Mucosa of stomach (tissue), 1 donor: ENCODE measurements around the gene TCAP.
A peak's percentile ranks its signal among the peaks of the same experiment; 100 is the strongest.

Experiments
- H3K27me3 ChIP-seq: one replicate; pipeline ENCODE4 v1.7.0; 2013; ENCODE audit warnings: mild to moderate bottlenecking, low read length; ENCODE audit not compliant: control insufficient read depth, insufficient read depth
- H3K36me3 ChIP-seq: one replicate; pipeline ENCODE4 v1.7.0; 2013; ENCODE audit warnings: low read length; ENCODE audit not compliant: control insufficient read depth, insufficient read depth
- H3K4me1 ChIP-seq: one replicate; pipeline ENCODE4 v1.7.0; 2013; ENCODE audit warnings: mild to moderate bottlenecking, low read length; ENCODE audit not compliant: control insufficient read depth, insufficient read depth
- H3K4me3 ChIP-seq: one replicate; pipeline ENCODE4 v1.7.0; 2013; ENCODE audit warnings: low read length
- H3K9ac ChIP-seq: one replicate; pipeline ENCODE4 v1.7.0; 2013; ENCODE audit warnings: mild to moderate bottlenecking, low read length, moderate library complexity
- H3K9me3 ChIP-seq: one replicate; pipeline ENCODE4 v1.7.0; 2013; ENCODE audit warnings: mild to moderate bottlenecking, low read length, moderate library complexity; ENCODE audit not compliant: control insufficient read depth
- donor health status: Pancreatic carcinoma.

TCAP gene

DNA sequence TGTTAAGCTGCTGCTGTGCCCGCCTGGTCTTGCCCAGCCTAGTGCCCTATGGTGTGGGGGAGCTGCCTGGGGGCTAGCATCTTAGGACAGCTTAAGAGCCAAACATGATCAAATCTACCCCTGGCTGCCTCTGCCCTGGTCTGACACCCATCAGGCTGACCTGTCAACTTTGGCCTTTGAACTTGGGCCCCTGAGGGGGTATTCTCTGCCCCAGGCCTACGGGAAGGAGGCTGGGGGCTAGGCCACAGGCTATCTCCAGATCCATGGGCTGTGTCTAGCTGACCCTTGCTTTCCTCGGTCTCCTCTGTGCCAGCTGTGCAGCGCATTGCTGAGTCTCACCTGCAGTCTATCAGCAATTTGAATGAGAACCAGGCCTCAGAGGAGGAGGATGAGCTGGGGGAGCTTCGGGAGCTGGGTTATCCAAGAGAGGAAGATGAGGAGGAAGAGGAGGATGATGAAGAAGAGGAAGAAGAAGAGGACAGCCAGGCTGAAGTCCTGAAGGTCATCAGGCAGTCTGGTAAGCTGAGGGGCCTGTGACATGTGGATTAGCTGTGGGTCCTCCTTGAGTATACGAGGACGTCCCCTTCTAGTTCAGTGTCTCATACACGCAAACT is 31.5 kb upstream of the TCAP start:
- Histone ChIP-seq H3K9ac (peak overlapping the region; percentile 7), H3K4me3 (no peak overlapping the region), H3K36me3 (no peaks in the 10 kb centered on the region), H3K27me3 (no peaks in the 10 kb centered on the region), H3K4me1 (peaks cover 70% of the 10 kb centered on the region), H3K9me3 (no peaks in the 10 kb centered on the region)

DNA sequence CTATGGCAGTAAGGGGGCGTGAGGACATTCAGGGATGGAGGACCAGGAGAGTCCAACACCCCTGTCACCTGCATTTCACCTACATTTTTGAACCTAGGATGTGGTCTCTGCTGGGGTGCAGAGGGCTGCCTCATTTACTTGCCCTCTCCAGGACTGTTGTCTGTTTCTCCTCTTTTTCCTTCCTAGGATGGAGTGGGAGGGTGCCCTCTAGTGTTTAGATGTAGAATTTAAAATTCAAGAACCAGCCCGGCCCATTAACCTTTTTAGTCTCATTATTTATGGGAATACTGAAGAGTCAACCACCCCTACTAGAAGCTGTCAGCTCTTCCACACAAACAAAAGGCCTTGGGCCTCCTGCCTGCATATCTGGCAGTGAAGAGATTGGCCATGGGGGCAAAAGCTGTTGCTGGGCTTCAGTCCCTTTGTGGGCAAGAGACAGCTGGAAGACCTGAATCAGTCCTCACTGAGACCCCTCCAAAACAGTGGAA is 30.7 kb upstream of the TCAP start:
- H3K4me3 ChIP-seq = no peak overlapping the region
- no peaks in the 10 kb centered on the region for H3K36me3 ChIP-seq
- H3K9ac ChIP-seq = no peak overlapping the region
- H3K9me3 ChIP-seq = no peaks in the 10 kb centered on the region
- peaks cover 64% of the 10 kb centered on the region for H3K4me1 ChIP-seq
- H3K27me3 ChIP-seq = no peaks in the 10 kb centered on the region

DNA sequence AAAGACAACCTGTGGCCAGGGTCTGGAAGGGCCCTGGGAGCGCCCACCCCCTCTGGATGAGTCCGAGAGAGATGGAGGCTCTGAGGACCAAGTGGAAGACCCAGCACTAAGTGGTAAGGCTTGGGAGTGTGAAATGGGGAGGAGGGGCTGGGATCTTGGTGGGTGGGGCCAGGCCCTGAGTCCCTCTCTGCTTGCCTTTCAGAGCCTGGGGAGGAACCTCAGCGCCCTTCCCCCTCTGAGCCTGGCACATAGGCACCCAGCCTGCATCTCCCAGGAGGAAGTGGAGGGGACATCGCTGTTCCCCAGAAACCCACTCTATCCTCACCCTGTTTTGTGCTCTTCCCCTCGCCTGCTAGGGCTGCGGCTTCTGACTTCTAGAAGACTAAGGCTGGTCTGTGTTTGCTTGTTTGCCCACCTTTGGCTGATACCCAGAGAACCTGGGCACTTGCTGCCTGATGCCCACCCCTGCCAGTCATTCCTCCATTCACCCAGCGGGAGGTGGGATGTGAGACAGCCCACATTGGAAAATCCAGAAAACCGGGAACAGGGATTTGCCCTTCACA is 29.5 kb upstream of the TCAP start:
- H3K4me1 ChIP-seq = peaks cover 63% of the 10 kb centered on the region
- H3K27me3 ChIP-seq = no peaks in the 10 kb centered on the region
- H3K9me3 ChIP-seq = no peaks in the 10 kb centered on the region
- no peak overlapping the region for H3K4me3 ChIP-seq
- peak overlapping the region; percentile 82 for H3K9ac ChIP-seq
- H3K36me3 ChIP-seq = no peaks in the 10 kb centered on the region

DNA sequence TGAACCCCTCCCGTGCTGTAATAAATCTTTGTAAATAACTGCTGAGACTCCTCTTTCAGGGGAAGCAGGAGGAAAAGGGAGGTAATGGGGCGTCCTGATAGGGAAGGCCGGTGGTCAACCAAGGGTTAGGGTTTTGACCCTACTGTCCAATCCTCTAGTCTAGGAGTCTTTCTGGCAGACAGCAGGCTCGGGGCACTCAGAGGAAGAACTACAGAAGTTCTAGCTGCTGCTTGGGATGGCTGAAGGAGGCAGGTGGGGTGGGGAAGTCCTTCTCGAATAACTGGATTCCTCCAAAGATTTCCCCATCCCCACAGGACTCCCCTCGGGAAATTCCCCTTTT is 28.6 kb upstream of the TCAP start:
- H3K27me3 ChIP-seq = no peaks in the 10 kb centered on the region
- H3K36me3 ChIP-seq = no peaks in the 10 kb centered on the region
- peaks cover 66% of the 10 kb centered on the region for H3K4me1 ChIP-seq
- H3K4me3 ChIP-seq = peak overlapping the region; percentile 67
- peak overlapping the region; percentile 82 for H3K9ac ChIP-seq
- H3K9me3 ChIP-seq = no peaks in the 10 kb centered on the region

DNA sequence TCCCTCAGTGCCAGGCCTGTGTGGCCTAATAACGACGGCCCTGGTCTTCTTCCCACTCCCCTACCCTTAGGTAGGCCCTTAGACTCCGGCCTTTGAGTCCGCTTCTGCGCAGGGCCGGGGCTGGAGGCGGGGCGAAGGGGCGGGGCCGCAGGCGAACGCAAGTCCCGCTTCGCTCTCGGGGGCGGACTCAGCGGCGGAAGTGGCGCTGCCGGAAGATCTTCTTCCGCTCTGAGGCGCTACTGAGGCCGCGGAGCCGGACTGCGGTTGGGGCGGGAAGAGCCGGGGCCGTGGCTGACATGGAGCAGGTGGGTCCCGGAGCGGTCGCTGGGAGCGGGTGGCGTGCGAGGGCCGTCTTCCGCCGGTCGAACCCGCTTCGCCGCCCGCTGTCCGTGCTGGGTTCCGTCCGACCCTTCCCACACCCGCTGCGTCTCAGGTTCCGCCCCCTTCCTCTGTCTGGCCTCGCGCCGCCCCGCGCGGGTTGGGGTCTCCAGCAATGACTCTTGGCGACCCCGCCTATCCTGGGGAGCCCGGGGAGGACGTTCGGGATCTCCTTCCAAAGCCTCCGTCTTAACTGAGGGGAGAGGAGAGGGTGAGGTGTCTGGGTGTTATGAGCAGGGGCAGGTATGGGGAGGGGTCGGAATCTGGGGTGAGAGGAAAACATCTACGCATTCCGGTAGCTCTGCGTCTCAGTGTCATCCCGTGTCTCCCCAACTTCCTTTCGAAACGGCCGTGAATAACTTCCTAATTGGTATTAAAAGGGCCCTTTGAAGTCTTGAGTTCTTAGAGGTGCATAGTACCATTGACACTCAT is 28.0 kb upstream of the TCAP start, which contains the start of gene STARD3:
TSS of gene STARD3 (plus strand) at position 218 of the 810 bp plus-strand sequence. CDS start 16,388 bp downstream, outside the sequence.
- Histone ChIP-seq H3K27me3 (no peaks in the 10 kb centered on the region), H3K4me3 (peak within 1 kb of the TSS; percentile 67), H3K36me3 (no peaks in the 10 kb centered on the region), H3K4me1 (peaks cover 65% of the 10 kb centered on the region), H3K9ac (peak within 1 kb of the TSS; percentile 82), H3K9me3 (no peaks in the 10 kb centered on the region)

DNA sequence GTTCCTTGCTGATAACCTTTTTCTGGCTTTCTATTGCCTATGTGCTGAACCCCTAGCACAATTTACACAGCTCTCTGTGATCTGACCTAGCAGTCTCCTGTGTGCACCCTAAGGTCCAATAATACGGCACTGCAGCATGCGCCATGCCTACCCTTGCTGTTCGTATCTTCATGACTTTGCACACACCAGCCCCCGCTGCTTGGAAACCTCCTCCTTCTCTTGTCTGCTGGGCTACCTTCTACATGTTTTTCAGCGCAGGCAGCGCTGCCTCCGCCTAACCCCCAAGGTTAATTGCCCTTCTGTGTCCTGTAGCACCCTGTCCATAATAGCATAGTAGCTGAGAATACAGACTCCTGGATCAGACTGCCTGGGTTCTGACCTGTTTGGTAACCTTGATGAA is 26.8 kb upstream of the TCAP start:
- peak overlapping the region; percentile 82 for H3K9ac ChIP-seq
- H3K36me3 ChIP-seq = no peaks in the 10 kb centered on the region
- no peaks in the 10 kb centered on the region for H3K9me3 ChIP-seq
- no peak overlapping the region for H3K4me3 ChIP-seq
- peaks cover 58% of the 10 kb centered on the region for H3K4me1 ChIP-seq
- H3K27me3 ChIP-seq = no peaks in the 10 kb centered on the region

DNA sequence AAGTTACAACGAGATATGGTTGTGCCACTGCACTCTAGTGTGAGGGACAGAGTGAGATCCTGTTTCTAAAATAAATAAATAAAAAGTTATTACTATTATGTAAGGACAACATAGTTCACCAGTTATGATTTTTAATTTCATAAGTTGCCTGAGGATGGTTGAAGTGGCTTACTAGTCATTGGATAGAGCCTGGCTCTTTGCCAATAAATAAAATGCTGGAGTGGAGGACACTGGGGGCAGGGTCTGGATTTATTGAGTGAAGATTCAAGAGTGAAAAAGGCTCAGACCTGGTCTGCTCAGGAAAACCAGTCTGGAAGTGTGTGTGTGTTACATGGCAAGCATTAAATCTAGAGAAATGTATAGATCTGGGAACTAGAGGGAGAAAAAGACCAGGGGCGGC is 26.1 kb upstream of the TCAP start:
- no peaks in the 10 kb centered on the region for H3K36me3 ChIP-seq
- H3K9ac ChIP-seq = no peak overlapping the region
- H3K9me3 ChIP-seq = no peaks in the 10 kb centered on the region
- no peaks in the 10 kb centered on the region for H3K27me3 ChIP-seq
- no peak overlapping the region for H3K4me3 ChIP-seq
- H3K4me1 ChIP-seq = peaks cover 53% of the 10 kb centered on the region

DNA sequence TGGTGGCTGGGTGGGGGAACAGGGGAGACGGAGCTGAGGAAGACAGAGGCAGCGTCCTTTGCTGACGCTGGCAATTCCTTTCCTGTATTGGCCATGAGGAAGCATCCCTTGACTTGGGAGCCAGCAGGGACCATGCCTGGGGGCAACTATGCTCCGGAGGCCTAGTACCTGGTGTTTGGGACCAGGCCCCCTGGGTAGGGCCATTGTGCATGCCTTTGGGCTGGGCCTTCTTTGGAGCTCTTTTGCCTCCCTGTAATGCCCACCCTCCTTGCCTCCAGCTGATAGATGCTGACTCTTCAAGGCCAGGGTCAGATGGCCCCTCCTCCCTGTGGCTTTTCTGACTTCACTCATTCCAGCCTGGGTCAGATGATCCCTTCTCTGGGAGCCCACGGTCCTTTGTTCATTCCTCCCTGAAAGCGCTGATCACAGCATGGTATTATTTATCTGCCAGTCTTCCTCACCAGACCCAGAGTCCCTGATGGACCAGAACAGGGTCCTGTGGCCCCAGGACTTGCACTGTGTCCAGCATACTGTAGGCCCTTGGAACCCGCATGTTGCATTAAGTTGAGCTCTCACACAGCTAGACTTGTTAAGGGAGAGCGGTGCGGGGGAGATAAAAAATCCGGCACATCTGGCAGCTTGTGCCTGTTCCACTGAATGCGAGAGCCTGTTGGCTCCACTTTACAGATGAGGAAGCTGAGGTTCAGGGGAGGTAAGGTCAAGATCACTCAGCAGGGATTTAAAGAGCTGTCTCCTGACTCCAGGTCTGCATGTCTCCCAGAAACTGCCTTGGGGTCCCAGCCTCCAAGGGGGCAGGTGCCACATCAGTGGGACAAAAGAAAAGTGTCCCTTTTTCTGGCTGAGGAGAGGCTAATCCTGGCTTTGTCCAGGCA is 25.3 kb upstream of the TCAP start:
- H3K36me3 ChIP-seq = no peaks in the 10 kb centered on the region
- H3K4me1 ChIP-seq = peaks cover 51% of the 10 kb centered on the region
- H3K27me3 ChIP-seq = no peaks in the 10 kb centered on the region
- no peaks in the 10 kb centered on the region for H3K9me3 ChIP-seq
- H3K9ac ChIP-seq = peak overlapping the region; percentile 4
- no peak overlapping the region for H3K4me3 ChIP-seq

DNA sequence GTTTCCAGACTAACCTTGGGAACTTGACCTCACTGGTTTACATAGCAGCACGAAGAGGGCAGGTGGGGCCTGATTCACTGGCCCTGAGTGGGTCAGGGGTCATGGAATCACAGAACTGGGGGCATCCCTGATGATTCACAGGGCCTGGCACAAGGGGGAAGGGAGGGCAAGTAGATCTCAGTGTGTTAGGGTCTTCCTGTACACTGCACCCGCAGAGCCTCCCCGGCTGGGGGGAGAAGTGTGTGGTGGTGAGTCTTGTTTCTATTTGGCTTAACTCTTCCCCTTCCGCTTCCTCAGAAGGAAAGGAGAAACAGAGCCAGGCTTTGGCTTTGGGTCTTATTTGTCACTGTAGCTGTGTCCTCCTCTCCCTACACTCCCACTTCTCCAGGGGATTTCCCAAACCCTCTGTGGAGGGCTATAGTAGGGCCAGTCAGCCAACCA is 24.5 kb upstream of the TCAP start:
- Histone ChIP-seq H3K9me3 (no peaks in the 10 kb centered on the region), H3K36me3 (no peaks in the 10 kb centered on the region), H3K27me3 (no peaks in the 10 kb centered on the region), H3K9ac (no peak overlapping the region), H3K4me3 (no peak overlapping the region), H3K4me1 (peaks cover 50% of the 10 kb centered on the region)

DNA sequence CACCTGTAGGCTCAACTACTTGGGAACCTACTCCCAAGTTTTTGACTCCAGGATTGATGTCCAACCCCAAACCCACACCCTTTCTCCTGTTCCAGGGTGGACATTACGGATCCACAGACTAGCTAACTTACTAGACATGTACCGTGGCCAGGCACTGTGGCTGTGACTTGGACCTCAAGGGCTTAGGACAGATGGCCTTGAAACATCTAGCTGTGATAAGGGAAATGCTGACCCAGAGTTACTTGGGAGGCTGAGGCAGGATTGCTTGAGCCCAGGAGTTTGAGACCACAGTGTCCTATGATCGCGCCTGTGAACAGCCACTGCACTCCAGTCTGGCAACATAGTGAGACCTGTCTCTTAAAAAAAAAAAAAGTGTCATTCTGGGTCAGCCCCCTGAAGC is 24.1 kb upstream of the TCAP start:
- H3K36me3 ChIP-seq = no peaks in the 10 kb centered on the region
- H3K4me1 ChIP-seq = peaks cover 48% of the 10 kb centered on the region
- no peaks in the 10 kb centered on the region for H3K27me3 ChIP-seq
- no peak overlapping the region for H3K4me3 ChIP-seq
- no peaks in the 10 kb centered on the region for H3K9me3 ChIP-seq
- H3K9ac ChIP-seq = no peak overlapping the region

DNA sequence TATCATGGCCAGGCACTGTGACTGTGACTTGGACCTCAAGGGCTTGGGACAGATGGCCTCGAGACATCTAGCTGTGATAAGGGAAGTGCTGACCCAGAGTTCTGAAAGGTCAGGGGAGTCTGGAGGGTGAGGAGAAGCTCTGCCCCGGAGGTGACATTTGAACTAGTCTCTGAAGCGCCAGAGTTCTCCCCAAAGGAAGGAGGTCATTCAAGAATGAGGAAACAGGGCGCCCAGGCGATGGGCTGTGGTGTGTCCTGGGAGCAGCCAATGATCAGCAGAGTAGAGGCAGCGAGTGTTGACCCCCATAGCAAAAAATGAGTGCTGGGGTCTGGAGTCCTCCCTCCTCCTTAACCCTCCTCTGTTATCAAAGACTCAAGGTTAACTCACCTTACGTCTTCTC is 23.3 kb upstream of the TCAP start:
- Histone ChIP-seq H3K27me3 (no peaks in the 10 kb centered on the region), H3K4me1 (peaks cover 41% of the 10 kb centered on the region), H3K4me3 (no peak overlapping the region), H3K36me3 (no peaks in the 10 kb centered on the region), H3K9me3 (no peaks in the 10 kb centered on the region), H3K9ac (no peak overlapping the region)
